Hematopoietic multipotent progenitor cell treated with erythropoietin and hydrocortisone succinate and interleukin-3 and kit ligand, for 17 days (in vitro differentiated cells): ENCODE data around the gene APOBEC4.
"Not testable (repeated sequence)": the region's sequence is repeated elsewhere in the genome, so short reads cannot be mapped to it uniquely, and the experiment has no call there.

Experiments
- DNase-seq: peaks from one replicate; pipeline ENCODE4 v3.0.0-alpha.2; 2015; ENCODE audit warnings: low spot score

APOBEC4 gene

GRCh38 chr1:183633676-183634343 lies 19.3 kb downstream of the APOBEC4 start:
- DNase-seq = peak; percentile 48

DNA sequence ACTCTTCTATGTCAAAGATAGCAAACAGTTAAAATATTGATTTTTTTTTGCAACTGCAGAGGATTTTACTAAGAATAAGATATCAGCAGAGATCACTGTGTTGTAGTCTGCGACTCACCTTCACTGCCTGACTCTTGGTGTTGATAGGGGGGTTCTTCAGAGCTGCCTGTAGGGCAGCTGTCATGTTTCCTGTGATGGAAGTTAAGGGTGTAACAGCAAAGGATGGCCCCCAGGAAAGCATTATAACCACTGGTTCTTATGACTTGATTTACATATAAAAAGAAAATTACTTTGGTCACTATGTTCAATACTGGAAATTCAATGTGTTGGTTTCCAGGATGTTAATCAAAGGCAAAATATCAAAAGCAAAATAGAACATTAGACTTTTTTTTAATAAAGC lies 20.2 kb downstream of the APOBEC4 start:
- DNase-seq = no peak

- no peak for DNase-seq
Observed at GRCh38 chr1:183632114-183632513, 21.0 kb downstream of the APOBEC4 start.

DNA sequence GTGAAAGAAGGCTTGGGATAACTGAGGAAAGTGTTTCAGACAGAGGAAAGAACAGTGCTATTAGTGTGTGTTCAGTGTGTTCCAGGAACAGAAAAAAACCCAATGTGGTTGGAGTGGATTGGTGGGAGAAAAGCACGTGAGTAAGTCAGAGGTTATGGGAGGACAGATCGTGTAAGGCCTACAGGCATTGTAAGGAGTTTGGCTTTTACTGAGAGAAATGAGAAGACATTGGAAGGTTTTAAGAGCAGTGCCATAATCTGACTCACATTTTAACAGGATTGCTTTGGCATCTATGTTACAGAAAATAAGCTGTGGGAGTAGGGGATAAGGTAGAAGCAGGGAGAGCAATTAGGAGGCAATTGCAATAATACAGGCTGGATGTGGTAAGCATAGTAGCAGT lies 22.4 kb downstream of the APOBEC4 start:
- no peak for DNase-seq

- no peak for DNase-seq
Observed at GRCh38 chr1:183628537-183628936, 24.6 kb downstream of the APOBEC4 start.

DNA sequence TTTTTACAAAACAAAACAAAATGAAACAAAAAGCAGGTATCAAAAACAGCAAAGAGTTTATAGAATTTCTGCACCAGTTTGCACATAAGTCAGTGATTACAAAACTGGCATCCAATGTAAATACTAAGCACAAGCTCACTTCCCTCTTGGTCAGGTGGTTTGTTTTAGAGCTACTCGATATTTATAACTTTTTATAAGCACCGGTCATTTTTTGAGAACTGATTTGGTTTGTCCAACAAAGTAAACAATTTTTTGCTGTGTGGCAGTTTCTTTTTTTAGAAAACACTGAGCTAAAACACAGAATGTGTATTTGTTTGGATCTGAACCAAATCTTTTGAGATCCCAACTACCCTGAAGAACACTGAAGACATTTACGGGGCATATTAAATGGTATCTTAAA lies 26.9 kb downstream of the APOBEC4 start:
- DNase-seq = not testable (repeated sequence)

- DNase-seq = peak; percentile 60
Observed at GRCh38 chr1:183622884-183623785, 30.0 kb downstream of the APOBEC4 start.

DNA sequence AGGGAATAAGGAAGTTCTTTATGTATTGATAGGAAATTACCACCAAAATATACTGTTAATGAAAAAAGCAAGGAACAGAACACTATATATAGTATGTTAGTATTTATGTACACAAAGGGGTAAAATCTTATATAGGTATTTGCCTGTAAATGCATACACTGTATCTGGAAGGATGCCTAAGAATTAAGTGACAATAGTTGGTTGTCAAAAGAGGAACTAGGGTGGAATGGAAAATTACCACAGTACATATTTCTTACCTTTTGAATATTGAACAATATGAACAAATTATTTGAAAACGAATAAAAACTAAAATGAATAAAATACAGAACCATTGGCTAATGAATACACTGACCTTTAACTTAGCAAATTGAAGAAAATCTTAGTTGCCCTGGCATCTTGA lies 31.1 kb downstream of the APOBEC4 start:
- DNase-seq = no peak

DNA sequence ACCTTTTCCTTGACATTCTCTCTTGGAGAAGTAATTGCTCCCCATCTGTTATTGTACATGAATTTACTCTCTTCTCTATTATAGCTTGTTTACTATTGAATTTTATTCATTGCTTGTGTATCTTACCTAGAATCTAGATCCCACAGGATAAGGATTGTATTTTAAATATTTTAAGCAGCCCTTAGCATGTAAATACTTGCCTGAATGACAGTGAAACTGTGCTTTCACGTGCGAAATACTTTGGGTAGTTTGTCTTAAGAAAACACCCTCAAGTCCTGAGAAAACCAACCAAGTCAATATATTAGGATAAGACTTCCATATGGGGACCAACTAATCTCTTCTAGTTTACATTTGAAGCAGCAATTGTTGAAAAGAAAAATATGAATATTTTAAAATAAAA lies 32.8 kb downstream of the APOBEC4 start:
- no peak for DNase-seq

GRCh38 chr1:183619781-183620180 lies 33.3 kb downstream of the APOBEC4 start:
- DNase-seq = no peak

DNA sequence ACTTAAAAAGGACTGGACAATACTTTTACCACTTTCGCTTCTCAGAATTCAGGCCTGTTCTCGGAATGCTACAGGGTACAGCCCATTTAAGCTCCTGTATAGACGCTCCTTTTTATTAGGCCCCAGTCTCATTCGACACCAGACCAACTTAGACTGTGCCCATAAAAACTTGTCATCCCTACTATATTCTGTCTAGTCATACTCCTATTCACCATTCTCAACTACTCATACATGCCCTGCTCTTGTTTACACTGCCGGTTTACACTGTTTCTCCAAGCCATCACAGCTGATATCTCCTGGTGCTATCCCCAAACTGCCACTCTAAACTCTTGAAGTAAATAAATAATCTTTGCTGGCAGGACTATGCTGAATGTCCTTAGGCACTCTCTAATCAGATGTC lies 34.9 kb downstream of the APOBEC4 start:
- not testable (repeated sequence) for DNase-seq

- not testable (repeated sequence) for DNase-seq
Observed at GRCh38 chr1:183612975-183613374, 40.1 kb downstream of the APOBEC4 start.

GRCh38 chr1:183612407-183612806 lies 40.7 kb downstream of the APOBEC4 start:
- no peak for DNase-seq

DNA sequence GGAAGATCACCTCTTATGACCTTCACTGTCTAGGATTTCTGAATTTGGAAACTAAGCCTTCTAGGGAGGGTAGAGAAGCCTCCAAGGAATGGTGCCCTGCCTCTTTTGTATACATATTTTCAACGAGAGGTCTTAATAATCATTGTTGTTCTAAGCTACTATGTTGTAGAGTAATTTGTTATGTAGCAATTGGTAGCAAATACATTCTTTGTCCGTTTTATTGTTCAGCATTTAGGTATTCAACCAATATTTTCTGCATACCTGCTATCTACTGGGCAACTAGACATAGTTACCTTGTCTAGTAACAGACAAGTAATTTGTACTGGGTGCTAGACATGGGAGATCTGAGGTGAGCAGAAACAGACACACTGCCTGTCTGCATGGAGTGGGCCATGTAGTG lies 42.1 kb downstream of the APOBEC4 start:
- DNase-seq = no peak

GRCh38 chr1:183609759-183610452 lies 43.2 kb downstream of the APOBEC4 start:
- no peak for DNase-seq

- no peak for DNase-seq
Observed at GRCh38 chr1:183609313-183609712, 43.8 kb downstream of the APOBEC4 start.

DNA sequence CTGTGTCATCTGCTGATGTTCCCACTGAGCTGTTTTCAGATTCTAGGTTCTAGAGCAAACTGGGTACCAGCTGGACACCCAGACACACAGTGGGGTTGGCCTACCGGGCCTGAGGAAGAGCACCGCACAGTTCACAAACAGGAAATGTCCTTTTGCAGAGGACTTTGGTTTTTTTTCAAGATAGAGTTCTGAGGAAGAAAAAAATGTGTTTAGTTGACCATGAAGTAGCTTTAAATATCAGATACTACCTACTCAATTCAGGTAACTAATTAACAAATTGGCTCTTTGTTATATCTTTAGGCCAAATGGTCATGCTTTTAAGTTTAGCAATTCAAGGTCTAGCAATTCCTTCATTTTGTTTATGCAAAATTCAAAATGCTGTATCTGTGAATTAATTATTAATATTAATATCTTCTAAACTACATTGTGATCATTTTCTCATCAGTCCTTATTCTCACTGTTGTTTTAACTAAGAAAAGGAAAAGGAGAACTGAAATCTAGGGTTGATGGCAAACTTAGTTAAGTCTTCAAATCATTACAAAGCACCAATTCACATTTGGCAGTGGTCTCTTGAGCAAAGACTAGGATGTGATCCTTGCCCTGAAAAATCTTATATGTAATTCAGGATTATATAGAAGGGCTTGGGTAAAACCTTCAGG lies 45.7 kb downstream of the APOBEC4 start:
- no peak for DNase-seq

DNA sequence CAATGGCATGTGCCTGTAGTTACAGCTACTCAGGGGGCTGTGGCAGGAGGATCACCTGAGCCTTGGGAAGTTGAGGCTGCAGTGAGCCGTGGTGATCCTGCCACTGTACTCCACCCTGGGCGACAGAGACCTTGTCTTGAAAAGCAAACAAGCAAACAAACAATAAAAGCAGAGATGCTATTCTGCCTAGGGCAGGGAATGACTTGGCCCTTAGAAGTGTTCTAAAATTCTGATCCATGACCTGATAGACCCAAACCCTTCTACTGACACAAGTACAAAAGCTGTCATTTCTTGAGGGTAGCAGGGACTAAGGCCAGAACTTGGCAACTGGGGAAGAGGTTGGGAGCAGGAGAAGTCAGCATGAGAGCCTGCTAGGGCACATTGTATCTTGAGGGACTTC lies 47.2 kb downstream of the APOBEC4 start:
- no peak for DNase-seq

DNA sequence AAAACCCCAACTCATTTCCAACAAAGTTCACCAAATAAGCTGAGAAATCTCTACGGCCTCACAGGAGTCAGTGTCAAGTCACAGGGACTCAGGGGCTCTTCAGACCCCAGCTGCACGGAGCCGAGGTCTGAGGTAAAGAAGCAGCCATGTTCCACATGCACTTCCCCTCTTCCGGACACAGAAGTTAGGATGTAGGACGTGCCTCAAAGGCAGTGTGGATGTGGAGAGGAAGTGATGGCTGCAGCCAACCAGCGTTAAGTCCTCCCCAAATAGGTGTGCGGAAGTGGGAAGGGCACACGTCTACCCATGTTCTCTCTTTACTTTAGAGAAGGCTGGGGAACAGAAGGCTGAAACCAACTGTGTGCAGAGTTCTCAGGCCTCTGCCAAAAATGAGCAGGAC lies 48.3 kb downstream of the APOBEC4 start:
- DNase-seq = no peak

- DNase-seq = no peak
Observed at GRCh38 chr1:183604038-183604808, 48.9 kb downstream of the APOBEC4 start.

DNA sequence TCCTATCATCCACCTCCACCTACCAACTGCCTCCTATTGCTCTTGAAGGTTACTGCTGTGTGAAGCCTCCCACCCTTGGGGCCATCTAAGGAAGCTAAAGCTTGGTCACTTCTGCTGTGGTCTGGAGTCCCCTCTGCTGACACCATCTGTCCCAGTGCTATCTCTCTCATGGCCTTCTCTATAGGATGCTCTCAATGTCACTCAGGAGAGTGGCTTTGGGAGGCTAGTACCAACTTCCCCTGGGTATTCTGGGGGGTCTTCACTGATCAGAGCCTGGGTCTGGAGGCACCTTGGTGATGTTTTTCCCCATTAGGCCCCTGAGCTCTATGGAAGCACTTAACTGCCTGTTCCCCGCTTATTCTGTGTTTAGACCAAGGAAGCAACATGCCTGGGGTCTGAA lies 50.6 kb downstream of the APOBEC4 start:
- DNase-seq = no peak

GRCh38 chr1:183600634-183601033 lies 52.5 kb downstream of the APOBEC4 start:
- DNase-seq = no peak
